ENCODE measurements around the gene CDV3.

DNA sequence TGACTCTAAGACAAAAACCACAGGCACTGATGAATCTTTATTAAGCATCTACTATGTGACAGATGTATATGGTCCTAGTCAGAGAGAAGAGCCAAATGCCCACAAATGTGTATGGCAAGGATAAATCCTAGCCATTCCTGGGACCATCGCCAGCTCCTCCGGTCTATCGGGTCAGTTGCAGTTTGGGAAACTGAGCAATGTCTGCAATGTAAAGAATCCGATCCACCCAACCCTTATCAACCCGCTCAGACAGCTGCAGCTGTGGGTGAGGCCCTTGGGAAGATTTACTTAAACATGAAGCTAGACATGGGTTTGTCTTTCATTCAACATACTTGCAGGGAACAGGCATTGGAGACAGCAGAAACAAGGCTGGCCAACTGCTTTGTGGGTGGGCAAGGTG lies 40.5 kb upstream of the CDV3 start:
- TF ChIP-seq NR2F1 (conservative IDR thresholded peaks at IDR 0.05) (no peak), FOXK2 (IDR thresholded peaks at IDR 0.05) (no peak), SIN3A (IDR thresholded peaks at IDR 0.05; ENCODE audit: low read depth, low read length) (no peak), CTCF (IDR thresholded peaks at IDR 0.05 in 2 of 3, conservative IDR thresholded peaks at IDR 0.05 in 1 of 3; ENCODE audit: control insufficient read depth in 2 of 3, extremely low read depth in 1 of 3, insufficient read depth in 1 of 3, low read depth in 3 of 3, low read length in 3 of 3) (no peak), POLR2AphosphoS5 (IDR thresholded peaks at IDR 0.05; ENCODE audit: low read length) (no peak), REST (IDR thresholded peaks at IDR 0.05; ENCODE audit: low read depth, low read length) (no peak), POLR2A (IDR thresholded peaks at IDR 0.05; ENCODE audit: low read depth, low read length) (no peak), NFIC (IDR thresholded peaks at IDR 0.05; ENCODE audit: low read depth, low read length) (no peak), EZH2 (IDR thresholded peaks at IDR 0.05; ENCODE audit: borderline replicate concordance, control insufficient read depth, low read depth, low read length) (no peak), BCLAF1 (IDR thresholded peaks at IDR 0.05) (no peak)
- TF ChIP-seq, protein P1, sequence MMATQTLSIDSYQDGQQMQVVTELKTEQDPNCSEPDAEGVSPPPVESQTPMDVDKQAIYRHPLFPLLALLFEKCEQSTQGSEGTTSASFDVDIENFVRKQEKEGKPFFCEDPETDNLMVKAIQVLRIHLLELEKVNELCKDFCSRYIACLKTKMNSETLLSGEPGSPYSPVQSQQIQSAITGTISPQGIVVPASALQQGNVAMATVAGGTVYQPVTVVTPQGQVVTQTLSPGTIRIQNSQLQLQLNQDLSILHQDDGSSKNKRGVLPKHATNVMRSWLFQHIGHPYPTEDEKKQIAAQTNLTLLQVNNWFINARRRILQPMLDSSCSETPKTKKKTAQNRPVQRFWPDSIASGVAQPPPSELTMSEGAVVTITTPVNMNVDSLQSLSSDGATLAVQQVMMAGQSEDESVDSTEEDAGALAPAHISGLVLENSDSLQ (IDR thresholded peaks at IDR 0.05): no peak

Data from GM12878 (cell line).